COR-L47 (cell line): ENCODE data around the gene PEX3.
"Not testable (repeated sequence)": the region's sequence is repeated elsewhere in the genome, so short reads cannot be mapped to it uniquely, and the experiment has no call there.

Source experiments
- DNase-seq: peaks from one replicate; lab custom pipeline; 2025; lab: John Stamatoyannopoulos, UW

The PEX3 gene

DNA sequence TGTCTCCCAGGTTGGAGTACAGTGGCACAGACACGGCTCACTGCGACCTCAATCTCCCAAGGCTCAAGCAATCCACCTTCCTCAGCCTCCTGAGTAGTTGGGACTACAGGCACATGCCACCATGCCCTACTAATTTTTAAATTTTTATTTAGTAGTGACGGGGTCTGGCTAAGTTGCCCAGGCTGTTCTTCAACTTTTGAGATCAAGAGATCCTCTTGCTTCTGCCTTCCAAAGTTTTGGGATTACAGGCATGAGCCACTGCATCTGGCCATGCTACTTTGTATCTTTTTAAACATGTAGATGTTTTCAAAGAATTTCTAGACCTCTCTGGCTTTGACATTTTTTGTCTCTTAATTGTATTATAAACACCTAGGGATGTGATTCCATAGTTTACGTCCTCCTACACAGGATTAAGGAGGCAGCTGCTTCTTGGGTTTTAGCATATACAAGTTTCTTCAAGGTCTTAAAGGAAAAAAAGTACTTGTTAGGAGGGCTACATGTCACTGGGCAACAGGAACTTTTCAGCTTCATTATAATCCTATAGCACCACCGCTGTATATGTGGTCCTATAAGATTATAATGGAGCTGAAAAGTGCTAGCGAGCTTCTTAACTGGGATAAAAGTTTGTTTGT lies 1.4 kb upstream of the PEX3 start:
- no peak for DNase-seq

- DNase-seq = no peak
Observed at GRCh38 chr6:143449714-143450452, 722 bp upstream of the PEX3 start.

DNA sequence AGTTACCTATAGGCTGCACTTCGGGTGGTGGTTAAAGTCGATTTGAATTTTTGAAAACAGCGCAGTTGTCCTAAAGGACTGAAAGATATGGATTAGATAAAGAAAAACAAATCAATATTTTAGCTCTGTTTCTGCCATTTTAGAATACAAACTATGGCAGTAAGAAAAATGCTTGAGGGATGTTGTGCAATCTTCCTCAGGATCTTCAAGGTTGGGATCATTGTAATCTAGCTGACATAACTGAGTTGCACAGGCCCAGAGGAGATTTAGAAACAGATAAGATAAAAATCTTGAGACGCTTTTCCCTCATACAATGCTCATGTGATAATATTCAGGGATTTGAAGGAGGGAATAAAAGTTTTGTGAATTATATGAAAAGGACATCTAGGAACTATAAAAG lies 926 bp downstream of the PEX3 start:
- DNase-seq = no peak

DNA sequence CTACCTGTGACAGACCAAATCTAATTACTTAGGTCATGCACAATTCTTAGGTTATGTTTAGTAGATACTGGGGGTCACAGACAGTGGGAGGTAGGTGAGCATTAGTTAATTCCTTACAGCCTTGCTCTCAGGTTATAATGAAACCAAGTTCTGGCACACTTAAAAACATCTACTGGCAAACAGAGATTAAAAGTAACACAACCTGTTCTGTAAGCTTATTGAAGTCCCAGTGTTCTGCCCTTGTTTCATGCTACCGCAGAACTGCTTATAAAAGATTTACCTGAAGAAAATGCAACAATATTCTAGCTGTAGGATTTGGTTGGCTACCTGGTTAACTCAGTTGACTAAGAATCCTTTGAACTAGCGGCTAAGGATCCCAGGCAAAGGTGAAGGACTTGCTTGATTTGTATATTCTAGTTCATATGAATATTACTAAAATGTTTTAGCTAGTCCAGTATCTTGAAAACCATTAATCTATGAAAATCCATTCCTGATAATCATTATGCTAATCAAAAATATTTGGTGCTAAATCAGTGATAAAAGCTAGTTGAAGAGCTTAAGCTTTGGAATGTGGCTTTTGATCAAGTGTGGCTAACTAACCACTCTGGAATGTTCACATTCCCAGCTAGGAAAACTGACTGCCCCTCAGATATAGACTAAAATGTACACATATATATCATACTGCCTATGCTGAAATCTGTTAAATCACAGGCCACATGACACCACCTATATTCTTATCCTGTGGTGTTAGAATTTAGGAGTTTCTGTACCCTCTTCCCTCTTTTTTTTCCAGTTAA lies 7.2 kb downstream of the PEX3 start:
- no peak for DNase-seq

- DNase-seq = no peak
Observed at GRCh38 chr6:143465546-143465945, 14.9 kb downstream of the PEX3 start.

- DNase-seq = no peak
Observed at GRCh38 chr6:143468026-143468425, 17.4 kb downstream of the PEX3 start.

DNA sequence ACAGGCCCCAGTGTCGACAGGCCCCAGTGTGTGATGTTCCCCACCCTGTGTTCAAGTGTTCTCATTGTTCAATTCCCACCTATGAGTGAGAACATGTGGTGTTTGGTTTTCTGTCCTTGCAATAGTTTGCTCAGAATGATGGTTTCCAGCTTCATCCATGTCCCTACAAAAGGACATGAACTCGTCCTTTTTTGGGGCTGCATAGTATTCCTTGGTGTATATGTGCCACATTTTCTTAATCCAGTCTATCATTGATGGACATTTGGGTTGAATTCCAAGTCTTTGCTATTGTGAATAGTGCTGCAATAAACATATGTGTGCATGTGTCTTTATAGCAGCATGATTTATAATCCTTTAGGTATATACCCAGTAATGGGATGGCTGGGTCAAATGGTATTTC lies 18.2 kb downstream of the PEX3 start:
- DNase-seq = not testable (repeated sequence)

- DNase-seq = no peak
Observed at GRCh38 chr6:143471822-143472221, 21.2 kb downstream of the PEX3 start.

- no peak for DNase-seq
Observed at GRCh38 chr6:143476545-143476944, 25.9 kb downstream of the PEX3 start.

DNA sequence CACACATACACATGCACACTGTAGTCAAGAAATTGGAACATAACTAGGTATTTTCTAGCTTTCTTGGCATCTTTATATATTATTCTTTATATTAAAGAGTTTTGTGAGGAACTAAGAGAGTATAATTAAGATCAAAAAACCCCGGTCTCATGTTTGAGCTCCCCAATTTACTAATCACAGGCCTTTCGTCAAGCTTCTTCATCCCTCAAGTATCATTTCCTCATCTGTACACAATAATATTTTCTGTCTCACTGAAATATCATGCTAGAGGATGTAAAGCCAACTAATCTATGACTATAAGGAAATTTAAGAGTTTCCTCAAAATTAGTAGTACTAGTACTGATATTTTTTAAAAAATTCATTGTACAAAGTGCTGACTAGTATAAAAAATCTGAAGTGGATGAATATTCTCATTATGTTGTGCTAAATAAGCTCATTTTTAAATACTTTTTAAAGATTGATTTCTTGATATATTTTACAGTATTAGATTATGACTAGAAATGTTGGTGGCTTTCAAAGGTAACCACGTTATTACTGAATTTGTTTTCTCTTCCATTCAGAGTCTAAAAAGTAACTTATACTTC lies 28.0 kb downstream of the PEX3 start:
- no peak for DNase-seq

DNA sequence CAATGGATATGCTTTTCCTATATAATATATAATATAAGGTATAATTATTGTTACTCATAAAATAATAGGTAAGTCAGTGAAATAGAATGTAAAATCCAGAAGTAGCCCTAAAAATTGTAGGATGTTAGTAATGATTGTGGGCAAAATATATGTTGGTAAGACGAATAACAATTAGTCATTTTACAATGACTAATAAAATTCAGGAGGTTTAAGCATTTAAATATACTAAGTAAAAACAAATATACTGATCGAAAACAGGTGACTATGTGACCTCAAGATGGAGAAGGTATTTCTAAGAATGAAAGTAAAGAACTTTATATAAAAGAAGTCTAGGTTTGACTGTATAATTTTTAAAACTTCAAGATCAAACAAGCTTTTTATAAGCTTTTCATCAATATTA lies 32.0 kb downstream of the PEX3 start:
- no peak for DNase-seq

DNA sequence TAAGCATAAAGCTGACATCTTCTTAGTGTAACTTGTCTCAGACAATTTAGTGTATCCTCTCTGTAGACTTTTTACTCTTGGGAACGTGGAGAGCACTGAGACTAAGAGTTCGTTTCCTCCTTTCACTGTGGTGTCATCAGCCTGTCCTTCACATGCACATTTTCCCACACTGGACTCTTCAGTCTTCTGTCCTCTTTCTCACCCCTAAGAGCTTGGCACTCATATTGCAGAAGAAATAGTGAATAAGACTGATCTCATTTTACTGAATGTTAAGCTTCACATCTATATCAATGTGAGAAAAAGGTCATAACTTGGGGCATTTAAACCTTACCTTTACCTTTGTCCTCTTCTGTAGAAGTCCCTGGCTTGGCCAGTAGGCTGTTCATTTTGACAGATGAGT lies 35.4 kb downstream of the PEX3 start:
- DNase-seq = no peak

- no peak for DNase-seq
Observed at GRCh38 chr6:143486752-143487151, 36.1 kb downstream of the PEX3 start.

DNA sequence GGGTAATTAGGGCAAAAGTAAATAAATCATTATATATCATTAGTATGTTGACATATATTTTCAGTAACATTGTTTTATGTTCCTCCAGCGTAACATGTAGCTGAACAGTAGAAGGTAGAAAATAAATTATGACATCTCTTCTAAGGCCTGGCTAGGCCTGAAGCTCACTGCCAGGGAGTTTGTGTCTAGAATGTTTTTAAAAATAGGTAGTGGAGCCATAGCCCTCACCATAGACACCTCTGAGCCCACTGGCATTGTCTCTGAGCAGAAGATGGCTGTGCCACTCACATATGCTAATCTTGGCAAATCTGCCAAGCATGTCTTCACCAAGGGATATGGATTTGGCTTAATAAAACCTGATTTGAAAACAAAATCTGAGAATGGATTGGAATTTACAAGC lies 39.6 kb downstream of the PEX3 start:
- DNase-seq = no peak

GRCh38 chr6:143490775-143491174 lies 40.2 kb downstream of the PEX3 start:
- no peak for DNase-seq

- DNase-seq = no peak
Observed at GRCh38 chr6:143496974-143497373, 46.4 kb downstream of the PEX3 start.

GRCh38 chr6:143498428-143498827 lies 47.8 kb downstream of the PEX3 start:
- no peak for DNase-seq

GRCh38 chr6:143501851-143502250 lies 51.2 kb downstream of the PEX3 start:
- DNase-seq = no peak

- DNase-seq = no peak
Observed at GRCh38 chr6:143504369-143504768, 53.8 kb downstream of the PEX3 start.

DNA sequence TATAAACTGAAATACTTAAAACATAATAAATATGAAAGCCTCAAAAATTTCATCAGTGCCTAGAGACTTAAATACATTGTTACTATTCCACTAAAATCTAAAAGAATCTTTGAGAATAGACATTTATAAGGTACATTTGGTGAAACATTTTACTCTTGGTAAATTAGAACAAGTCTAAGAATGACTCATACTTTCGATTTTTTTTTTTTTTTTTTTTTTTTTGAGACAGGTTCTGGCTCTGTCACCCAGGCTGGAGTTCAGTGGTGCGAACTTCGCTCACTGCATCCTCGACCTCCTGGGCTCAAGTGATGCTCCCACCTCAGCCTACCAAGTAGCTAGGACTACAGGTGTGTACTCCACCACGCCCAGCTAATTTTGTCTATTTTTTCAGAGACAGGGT lies 54.5 kb downstream of the PEX3 start:
- DNase-seq = no peak

DNA sequence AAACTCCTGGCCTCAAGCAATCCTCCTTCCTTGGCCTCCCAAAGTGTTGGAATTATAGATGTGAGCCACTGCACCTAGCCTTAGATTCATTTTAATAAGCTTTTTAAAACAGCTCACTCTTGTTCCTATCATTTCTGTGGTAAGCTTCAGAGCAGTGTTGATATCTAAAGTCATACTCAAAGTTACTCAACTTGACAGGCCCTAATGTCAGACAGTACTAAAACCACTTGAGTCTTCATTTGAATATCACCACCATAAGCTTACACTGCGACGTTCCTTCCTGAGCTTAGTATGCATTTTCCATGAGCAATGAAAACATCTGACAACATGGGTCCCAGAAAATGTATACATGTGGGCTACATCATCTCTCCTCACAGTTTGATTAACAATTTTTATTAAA lies 54.9 kb downstream of the PEX3 start:
- no peak for DNase-seq

GRCh38 chr6:143506199-143506598 lies 55.6 kb downstream of the PEX3 start:
- no peak for DNase-seq

- DNase-seq = no peak
Observed at GRCh38 chr6:143506620-143507019, 56.0 kb downstream of the PEX3 start.
